ENCODE results near the gene DHDDS. TPM values are rescaled to one million over a fixed set of nuclear protein-coding genes. Genes with fewer than 3 reads are reported as not detected.

Gene DHDDS
- total and polyA plus RNA-seq, 2 of the 13 experiments (the other 11 are each of a cell fraction or from before 2014, with no cell fraction given) = 18.9 to 28.3 TPM

DNA sequence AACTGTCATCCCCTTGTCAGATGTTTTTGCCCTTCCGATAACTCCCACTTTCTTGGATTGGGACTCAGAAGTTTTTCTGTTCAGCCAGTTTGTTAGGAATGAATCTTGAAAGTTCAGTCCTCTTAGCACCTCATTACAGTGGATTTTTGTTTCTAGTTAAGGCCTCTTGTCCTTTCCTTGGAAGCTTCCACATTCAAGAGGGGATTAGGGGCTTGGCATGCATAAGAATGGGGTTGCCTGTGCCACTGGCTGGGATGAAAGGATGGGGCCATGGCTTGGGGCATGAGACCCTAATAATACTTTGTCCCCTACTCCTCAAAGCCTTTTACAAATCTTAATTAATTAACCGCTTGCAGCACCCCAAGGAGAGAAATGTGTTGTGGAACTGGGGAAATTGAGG lies 2.4 kb upstream of the DHDDS start:
- no peak overlapping the region for H3K9ac ChIP-seq (ENCODE audit: insufficient read depth, low read depth, low read length)
- CTCF ChIA-PET (ENCODE audit: low intra/inter-chr PET ratio, low total read pairs) = no interaction called here
- no peak overlapping the region for H3K27ac ChIP-seq (ENCODE audit: extremely low read length, insufficient read depth, low read length)
- in situ Hi-C loops (cut with HindIII; ENCODE audit: extremely low pct_ligation_motif_present, low pct_unique_long_range_greater_than_20kb) = no loop called here
- POLR2A ChIA-PET = no interaction called here
- H3K4me3 ChIP-seq (replicated peaks in 1 of 3; ENCODE audit: insufficient read depth in 1 of 3, low read depth in 2 of 3, low read length in 3 of 3) = no peak overlapping the region
- no peak overlapping the region for H2AFZ ChIP-seq (ENCODE audit: low read length)
- intact Hi-C loops (cut with micrococcal nuclease; ENCODE audit: unreplicated experiment) = no loop called here
- peaks cover 0 to 4% of the 10 kb centered on the region in 2 experiments; a peak in 1 of 5 replicates for H3K27me3 ChIP-seq (ENCODE audit: control insufficient read depth in 1 of 2, insufficient read depth in 2 of 2, low read length in 2 of 2)
- H3K4me2 ChIP-seq (ENCODE audit: low read depth, low read length) = no peak overlapping the region
- TF ChIP-seq ZNF616 (CRISPR knock-in tag; IDR thresholded peaks at IDR 0.05; ENCODE audit: low read depth) = no peak
- TF ChIP-seq ZNF256 (CRISPR knock-in tag; conservative IDR thresholded peaks at IDR 0.05) = no peak
- TF ChIP-seq, protein P1, sequence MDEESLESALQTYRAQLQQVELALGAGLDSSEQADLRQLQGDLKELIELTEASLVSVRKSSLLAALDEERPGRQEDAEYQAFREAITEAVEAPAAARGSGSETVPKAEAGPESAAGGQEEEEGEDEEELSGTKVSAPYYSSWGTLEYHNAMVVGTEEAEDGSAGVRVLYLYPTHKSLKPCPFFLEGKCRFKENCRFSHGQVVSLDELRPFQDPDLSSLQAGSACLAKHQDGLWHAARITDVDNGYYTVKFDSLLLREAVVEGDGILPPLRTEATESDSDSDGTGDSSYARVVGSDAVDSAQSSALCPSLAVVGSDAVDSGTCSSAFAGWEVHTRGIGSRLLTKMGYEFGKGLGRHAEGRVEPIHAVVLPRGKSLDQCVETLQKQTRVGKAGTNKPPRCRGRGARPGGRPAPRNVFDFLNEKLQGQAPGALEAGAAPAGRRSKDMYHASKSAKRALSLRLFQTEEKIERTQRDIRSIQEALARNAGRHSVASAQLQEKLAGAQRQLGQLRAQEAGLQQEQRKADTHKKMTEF (CRISPR knock-in tag; IDR thresholded peaks at IDR 0.05) = no peak
- no peak for TF ChIP-seq ZNF24 (IDR thresholded peaks at IDR 0.05)
- TF ChIP-seq ZBTB7A (CRISPR knock-in tag; IDR thresholded peaks at IDR 0.05) = no peak
- TF ChIP-seq ZBTB42 (CRISPR knock-in tag; IDR thresholded peaks at IDR 0.05) = no peak
- no peak for TF ChIP-seq TOE1 (CRISPR knock-in tag; IDR thresholded peaks at IDR 0.05)
- no peak for TF ChIP-seq ZNF775 (CRISPR knock-in tag; IDR thresholded peaks at IDR 0.05; ENCODE audit: borderline replicate concordance)
- no peak for TF ChIP-seq RXRA (CRISPR knock-in tag; IDR thresholded peaks at IDR 0.05)
- TF ChIP-seq, protein P2, sequence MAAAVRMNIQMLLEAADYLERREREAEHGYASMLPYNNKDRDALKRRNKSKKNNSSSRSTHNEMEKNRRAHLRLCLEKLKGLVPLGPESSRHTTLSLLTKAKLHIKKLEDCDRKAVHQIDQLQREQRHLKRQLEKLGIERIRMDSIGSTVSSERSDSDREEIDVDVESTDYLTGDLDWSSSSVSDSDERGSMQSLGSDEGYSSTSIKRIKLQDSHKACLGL (CRISPR knock-in tag; IDR thresholded peaks at IDR 0.05) = no peak
- TF ChIP-seq, protein P3, sequence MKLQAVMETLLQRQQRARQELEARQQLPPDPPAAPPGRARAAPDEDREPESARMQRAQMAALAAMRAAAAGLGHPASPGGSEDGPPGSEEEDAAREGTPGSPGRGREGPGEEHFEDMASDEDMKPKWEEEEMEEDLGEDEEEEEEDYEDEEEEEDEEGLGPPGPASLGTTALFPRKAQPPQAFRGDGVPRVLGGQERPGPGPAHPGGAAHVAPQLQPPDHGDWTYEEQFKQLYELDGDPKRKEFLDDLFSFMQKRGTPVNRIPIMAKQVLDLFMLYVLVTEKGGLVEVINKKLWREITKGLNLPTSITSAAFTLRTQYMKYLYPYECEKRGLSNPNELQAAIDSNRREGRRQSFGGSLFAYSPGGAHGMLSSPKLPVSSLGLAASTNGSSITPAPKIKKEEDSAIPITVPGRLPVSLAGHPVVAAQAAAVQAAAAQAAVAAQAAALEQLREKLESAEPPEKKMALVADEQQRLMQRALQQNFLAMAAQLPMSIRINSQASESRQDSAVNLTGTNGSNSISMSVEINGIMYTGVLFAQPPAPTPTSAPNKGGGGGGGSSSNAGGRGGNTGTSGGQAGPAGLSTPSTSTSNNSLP (IDR thresholded peaks at IDR 0.05; ENCODE audit: low read depth, low read length) = no peak
- no peak for TF ChIP-seq CEBPB (IDR thresholded peaks at IDR 0.05; ENCODE audit: borderline replicate concordance, low read depth, low read length)
- TF ChIP-seq, protein P4, sequence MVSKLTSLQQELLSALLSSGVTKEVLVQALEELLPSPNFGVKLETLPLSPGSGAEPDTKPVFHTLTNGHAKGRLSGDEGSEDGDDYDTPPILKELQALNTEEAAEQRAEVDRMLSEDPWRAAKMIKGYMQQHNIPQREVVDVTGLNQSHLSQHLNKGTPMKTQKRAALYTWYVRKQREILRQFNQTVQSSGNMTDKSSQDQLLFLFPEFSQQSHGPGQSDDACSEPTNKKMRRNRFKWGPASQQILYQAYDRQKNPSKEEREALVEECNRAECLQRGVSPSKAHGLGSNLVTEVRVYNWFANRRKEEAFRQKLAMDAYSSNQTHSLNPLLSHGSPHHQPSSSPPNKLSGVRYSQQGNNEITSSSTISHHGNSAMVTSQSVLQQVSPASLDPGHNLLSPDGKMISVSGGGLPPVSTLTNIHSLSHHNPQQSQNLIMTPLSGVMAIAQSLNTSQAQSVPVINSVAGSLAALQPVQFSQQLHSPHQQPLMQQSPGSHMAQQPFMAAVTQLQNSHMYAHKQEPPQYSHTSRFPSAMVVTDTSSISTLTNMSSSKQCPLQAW (CRISPR knock-in tag; IDR thresholded peaks at IDR 0.05) = no peak
- no peak for TF ChIP-seq NR2F1 (CRISPR knock-in tag; IDR thresholded peaks at IDR 0.05)
- no peak for TF ChIP-seq KLF15 (CRISPR knock-in tag; IDR thresholded peaks at IDR 0.05; ENCODE audit: borderline replicate concordance)
- TF ChIP-seq ZNF557 (CRISPR knock-in tag; IDR thresholded peaks at IDR 0.05) = no peak
- FAIRE-seq (no peak), ATAC-seq (no peak), DNase-seq (ENCODE audit: low spot score) (no peak)
- 93% methylated on average over 2 of the region's 2 CpGs for WGBS (ENCODE audit: low lambda C conversion rate)
- peaks cover 25% of the 10 kb centered on the region for H3K4me1 ChIP-seq (ENCODE audit: insufficient read depth, low read length)
- H4K20me1 ChIP-seq (ENCODE audit: insufficient read depth, low read length) = no peaks in the 10 kb centered on the region
- peaks cover 11% of the 10 kb centered on the region for H3K79me2 ChIP-seq (ENCODE audit: insufficient read depth, low read length)
- BruUV-seq (replicated peaks) = TSS peak; percentile 46
- H3K9me3 ChIP-seq (ENCODE audit: low read length) = no peaks in the 10 kb centered on the region
- H3K36me3 ChIP-seq (replicated peaks in 1 of 2; ENCODE audit: control insufficient read depth in 1 of 2, insufficient read depth in 2 of 2, low read length in 2 of 2) = peaks cover 2 to 4% of the 10 kb centered on the region in 2 experiments; a peak in 1 of 5 replicates
